NT2/D1 (cell line): ENCODE results near the gene CCNC.
A peak's percentile ranks its signal among the peaks of the same experiment; 100 is the strongest.

Experiments used
- DNase-seq: peaks from one replicate; pipeline ENCODE4 v3.0.0-alpha.2; 2011; ENCODE audit warnings: low read depth, low spot score
- H3K27me3 ChIP-seq: 2 replicates; pipeline ENCODE4 v1.6.0; 2011; ENCODE audit warnings: mild to moderate bottlenecking; ENCODE audit not compliant: insufficient read length, insufficient read depth
- H3K36me3 ChIP-seq: 2 replicates; pipeline ENCODE4 v1.6.1; 2011; ENCODE audit warnings: mild to moderate bottlenecking, low read length, mixed read lengths; ENCODE audit not compliant: insufficient read depth, insufficient read length
- H3K4me1 ChIP-seq: 2 replicates; pipeline ENCODE4 v1.5.1; 2011; ENCODE audit not compliant: insufficient read depth, insufficient read length
- H3K4me3 ChIP-seq: 2 replicates; pipeline ENCODE4 v1.5.1; 2011; ENCODE audit warnings: low read depth; ENCODE audit not compliant: insufficient read length
- H3K9ac ChIP-seq: 2 replicates; pipeline ENCODE4 v1.6.0; 2011; ENCODE audit warnings: low read depth; ENCODE audit not compliant: insufficient read length
- H3K9me3 ChIP-seq: 2 replicates; pipeline ENCODE4 v1.5.1; 2011; ENCODE audit warnings: mild to moderate bottlenecking, low read length; ENCODE audit not compliant: insufficient read depth
- SUZ12 ChIP-seq: IDR thresholded peaks from 2 replicates; pipeline ENCODE4 v1.6.1; 2011; ENCODE audit not compliant: insufficient read length, insufficient read depth; ENCODE audit errors: extremely low read depth
- YY1 ChIP-seq: IDR thresholded peaks from 2 replicates; pipeline ENCODE4 v1.6.1; 2011; ENCODE audit not compliant: insufficient read length, insufficient read depth
- ZNF274 ChIP-seq: IDR thresholded peaks from 2 replicates; pipeline ENCODE4 v1.6.1; 2011; ENCODE audit warnings: mild to moderate bottlenecking, low read depth, low read length

Gene CCNC

GRCh38 chr6:99521633-99522151 lies 46.8 kb downstream of the CCNC start:
- Histone ChIP-seq H3K27me3 (no peaks in the 10 kb centered on the region), H3K9me3 (no peaks in the 10 kb centered on the region), H3K4me3 (peak overlapping the region; percentile 99), H3K9ac (peak overlapping the region; percentile 94), H3K36me3 (peaks cover 18% of the 10 kb centered on the region), H3K4me1 (no peaks in the 10 kb centered on the region)
- peak; percentile 20 for DNase-seq
- TF ChIP-seq ZNF274 (no peak), YY1 (no peak), SUZ12 (no peak)

- no peaks in the 10 kb centered on the region for H3K27me3 ChIP-seq
- DNase-seq = peak; percentile 46
- H3K9ac ChIP-seq = peak overlapping the region; percentile 94
- peak; percentile 57 for TF ChIP-seq YY1
- no peak for TF ChIP-seq ZNF274
- no peak for TF ChIP-seq SUZ12
- H3K9me3 ChIP-seq = no peaks in the 10 kb centered on the region
- peaks cover 13% of the 10 kb centered on the region for H3K36me3 ChIP-seq
- peak overlapping the region; percentile 99 for H3K4me3 ChIP-seq
- no peaks in the 10 kb centered on the region for H3K4me1 ChIP-seq
Measured at GRCh38 chr6:99520855-99521632, 47.4 kb downstream of the CCNC start.

GRCh38 chr6:99519446-99519845 lies 49.0 kb downstream of the CCNC start:
- no peak for TF ChIP-seq ZNF274
- no peak for TF ChIP-seq YY1
- Histone ChIP-seq H3K9me3 (no peaks in the 10 kb centered on the region), H3K9ac (no peak overlapping the region), H3K27me3 (no peaks in the 10 kb centered on the region), H3K36me3 (peaks cover 9% of the 10 kb centered on the region), H3K4me1 (no peaks in the 10 kb centered on the region), H3K4me3 (no peak overlapping the region)
- no peak for DNase-seq

- TF ChIP-seq SUZ12 = no peak
- no peak for TF ChIP-seq ZNF274
- TF ChIP-seq YY1 = no peak
Measured at GRCh38 chr6:99514089-99514488, 54.4 kb downstream of the CCNC start.

GRCh38 chr6:99512033-99512432 lies 56.4 kb downstream of the CCNC start:
- Histone ChIP-seq H3K9me3 (no peaks in the 10 kb centered on the region), H3K27me3 (no peaks in the 10 kb centered on the region), H3K4me3 (no peak overlapping the region), H3K9ac (no peak overlapping the region), H3K4me1 (no peaks in the 10 kb centered on the region), H3K36me3 (peaks cover 15% of the 10 kb centered on the region)
- no peak for TF ChIP-seq YY1
- TF ChIP-seq ZNF274 = no peak
- no peak for TF ChIP-seq SUZ12
- no peak for DNase-seq

More at GRCh38 chr6:99514089-99514488, 54.4 kb downstream of the CCNC start:
- Histone ChIP-seq H3K36me3 (peaks cover 9% of the 10 kb centered on the region), H3K4me3 (peak overlapping the region; percentile 77), H3K27me3 (no peaks in the 10 kb centered on the region), H3K9me3 (no peaks in the 10 kb centered on the region), H3K9ac (peak overlapping the region; percentile 91), H3K4me1 (no peaks in the 10 kb centered on the region)
- DNase-seq = no peak

- Histone ChIP-seq H3K36me3 (peaks cover 50% of the 10 kb centered on the region), H3K4me1 (no peaks in the 10 kb centered on the region), H3K4me3 (no peak overlapping the region), H3K9ac (no peak overlapping the region), H3K9me3 (no peaks in the 10 kb centered on the region), H3K27me3 (no peaks in the 10 kb centered on the region)
- TF ChIP-seq SUZ12 (no peak), YY1 (no peak), ZNF274 (no peak)
- no peak for DNase-seq
Measured at GRCh38 chr6:99507648-99508047, 60.8 kb downstream of the CCNC start.

- no peaks in the 10 kb centered on the region for H3K4me1 ChIP-seq
- H3K9me3 ChIP-seq = no peaks in the 10 kb centered on the region
- TF ChIP-seq YY1 (no peak), SUZ12 (no peak), ZNF274 (no peak)
- H3K9ac ChIP-seq = no peak overlapping the region
- H3K4me3 ChIP-seq = no peak overlapping the region
- no peak for DNase-seq
- H3K27me3 ChIP-seq = no peaks in the 10 kb centered on the region
- H3K36me3 ChIP-seq = peaks cover 57% of the 10 kb centered on the region
Measured at GRCh38 chr6:99501762-99502161, 66.7 kb downstream of the CCNC start.
